ENCODE results near the gene ZFP36L2. TPM values are rescaled to one million over a fixed set of nuclear protein-coding genes. Genes with fewer than 3 reads are reported as not detected.

The ZFP36L2 gene
- total and polyA plus RNA-seq, 2 donors (not counting 3 experiments of a cell fraction or from before 2014, with no cell fraction given): 14.5 to 75.9 TPM

- Histone ChIP-seq H3K9ac (replicated peaks; ENCODE audit: extremely low read depth, insufficient read depth, low read length) (no peak overlapping the region), H3K79me2 (ENCODE audit: control insufficient read depth, insufficient read depth, low read length) (no peaks in the 10 kb centered on the region), H4K20me1 (replicated peaks; ENCODE audit: control insufficient read depth, extremely low read depth, insufficient read depth, low read length) (no peaks in the 10 kb centered on the region), H3K9me3 (replicated peaks; ENCODE audit: control insufficient read depth, insufficient read depth, low read length) (no peaks in the 10 kb centered on the region), H3K4me2 (ENCODE audit: insufficient read depth, low read length) (no peak overlapping the region), H3K9me1 (replicated peaks; ENCODE audit: control insufficient read depth, extremely low read depth, insufficient read depth, low read length) (no peaks in the 10 kb centered on the region), H2AFZ (ENCODE audit: low read depth, low read length) (no peak overlapping the region), H3K27me3 (ENCODE audit: control insufficient read depth in 2 of 2, insufficient read depth in 2 of 2, low read length in 2 of 2) (no peaks in the 10 kb centered on the region), H3K4me1 (ENCODE audit: control insufficient read depth, extremely low read depth, insufficient read depth, low read length) (peaks cover 19% of the 10 kb centered on the region), H3K36me3 (ENCODE audit: control insufficient read depth in 2 of 2, extremely low read depth in 1 of 2, insufficient read depth in 2 of 2, low read length in 2 of 2) (no peaks in the 10 kb centered on the region), H3K4me3 (replicated peaks in 1 of 3; ENCODE audit: insufficient read depth in 1 of 3, low read depth in 1 of 3, low read length in 3 of 3) (no peak overlapping the region), H3K27ac (ENCODE audit: insufficient read depth, low read depth, low read length) (no peak overlapping the region)
- no peak for TF ChIP-seq FOS (IDR thresholded peaks at IDR 0.05; ENCODE audit: borderline replicate concordance, insufficient read depth, low read length)
- no peak for TF ChIP-seq GATA2 (IDR thresholded peaks at IDR 0.05; ENCODE audit: insufficient read depth, insufficient read length, low read depth, low read length)
- no peak for TF ChIP-seq CTCF (IDR thresholded peaks at IDR 0.05; ENCODE audit: extremely low read depth in 1 of 2, insufficient read depth in 1 of 2, low read depth in 1 of 2, low read length in 2 of 2)
- TF ChIP-seq POLR2AphosphoS5 (IDR thresholded peaks at IDR 0.05; ENCODE audit: insufficient read depth, low read depth, low read length): no peak
- no peak for TF ChIP-seq EZH2 (IDR thresholded peaks at IDR 0.05; ENCODE audit: borderline replicate concordance, low read depth, low read length, severe bottlenecking)
- no peak for TF ChIP-seq MAX (IDR thresholded peaks at IDR 0.05; ENCODE audit: insufficient read depth, insufficient read length)
- TF ChIP-seq POLR2A (IDR thresholded peaks at IDR 0.05; ENCODE audit: low read depth, low read length): no peak
- TF ChIP-seq JUN (IDR thresholded peaks at IDR 0.05; ENCODE audit: borderline replicate concordance, insufficient read depth, insufficient read length, low read depth): no peak
- no peak for TF ChIP-seq MYC (IDR thresholded peaks at IDR 0.05; ENCODE audit: low read depth, low read length)
- intact Hi-C loops (cut with micrococcal nuclease): no loop called here
- FAIRE-seq (no peak), DNase-seq (ENCODE audit: low read depth, low spot score) (no peak)
- BruUV-seq (replicated peaks): no TSS peak
- POLR2A ChIA-PET: no interaction called here
- dilution Hi-C loops (cut with MboI; ENCODE audit: extremely low pct_ligation_motif_present, low sequenced_read_pairs): no loop called here
- CTCF ChIA-PET: no interaction called here
Observed at GRCh38 chr2:43274721-43275120, 48.3 kb upstream of the ZFP36L2 start.
